Sciatic nerve (tissue), 2 donors: Measurements from ENCODE around the gene CHD3. TPM values are rescaled to one million over a fixed set of nuclear protein-coding genes. Genes with fewer than 3 reads are reported as not detected.

Experiments
- ATAC-seq: fragments of 200-7000 bp; cut with Tn5 transposase; one replicate; pipeline ENCODE4 v1.9.1; 2020; ENCODE audit warnings: mild to moderate bottlenecking, moderate library complexity
- DNase-seq: peaks from one replicate; pipeline ENCODE4 v3.0.0-alpha.2; 2020; ENCODE audit warnings: low spot score
- intact Hi-C: fragments of 100-400 bp; cut with DNase I; formaldehyde crosslinking; loops from one replicate; pipeline ENCODE4 v1.14.2; 2022
- total RNA-seq: library from RNA; stranded (reverse); fragmentation: NEBNext Ultra II Directional; extraction: Animal tissue kit (Norgen Biotek cat#: 25700); gene quantifications from one replicate; pipeline ENCODE4 v1.2.1, GENCODE V29; 2021
- donor health status: DM: no; HTN: no; CAD: no.
- donor health status: DM: no; HTN: no; CAD: no.

Gene CHD3
- total RNA-seq: 138 TPM

DNA sequence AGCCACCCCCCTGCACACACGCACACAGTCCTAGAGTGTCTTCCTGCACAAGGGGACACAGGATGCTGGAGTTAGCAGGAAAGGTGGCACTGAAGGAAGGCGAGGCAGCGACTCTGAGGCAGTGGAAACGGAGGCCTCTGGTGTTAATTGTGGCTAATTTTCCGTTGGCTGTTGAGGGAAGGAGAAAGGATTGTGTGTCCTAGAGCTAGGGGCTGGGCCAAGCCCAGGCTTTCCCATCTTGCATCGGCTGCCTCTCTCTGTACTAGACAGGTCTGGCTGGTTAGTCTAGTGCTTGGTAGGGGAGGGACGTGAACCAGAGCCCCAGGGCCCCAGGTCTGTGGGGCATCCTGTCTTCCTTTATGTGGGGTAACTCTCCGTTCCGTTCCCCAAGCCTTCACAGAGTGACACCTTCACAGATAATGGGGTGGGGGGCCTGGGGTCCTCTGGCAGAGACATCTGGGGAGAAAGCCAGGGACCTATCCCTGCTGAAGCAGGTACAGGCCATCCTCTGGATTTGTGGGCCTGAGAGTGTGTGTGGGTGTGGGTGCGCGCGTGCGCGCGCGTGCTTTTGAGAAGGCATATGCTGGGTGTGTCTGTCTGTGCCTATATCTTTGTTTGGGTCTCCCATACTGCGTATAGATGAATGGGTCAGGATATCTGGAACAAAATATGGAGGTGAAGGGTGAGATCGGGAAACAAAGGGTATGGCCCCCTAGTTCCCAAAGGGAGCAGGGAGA lies at the start of gene CHD3:
Gene CHD3, plus strand, starts transcription at position 606 of the 737 bp plus-strand sequence. CDS start 212 bp downstream, outside the sequence.
- ATAC-seq: peak; percentile 33
- intact Hi-C loops: no loop called here
- DNase-seq: no peak

DNA sequence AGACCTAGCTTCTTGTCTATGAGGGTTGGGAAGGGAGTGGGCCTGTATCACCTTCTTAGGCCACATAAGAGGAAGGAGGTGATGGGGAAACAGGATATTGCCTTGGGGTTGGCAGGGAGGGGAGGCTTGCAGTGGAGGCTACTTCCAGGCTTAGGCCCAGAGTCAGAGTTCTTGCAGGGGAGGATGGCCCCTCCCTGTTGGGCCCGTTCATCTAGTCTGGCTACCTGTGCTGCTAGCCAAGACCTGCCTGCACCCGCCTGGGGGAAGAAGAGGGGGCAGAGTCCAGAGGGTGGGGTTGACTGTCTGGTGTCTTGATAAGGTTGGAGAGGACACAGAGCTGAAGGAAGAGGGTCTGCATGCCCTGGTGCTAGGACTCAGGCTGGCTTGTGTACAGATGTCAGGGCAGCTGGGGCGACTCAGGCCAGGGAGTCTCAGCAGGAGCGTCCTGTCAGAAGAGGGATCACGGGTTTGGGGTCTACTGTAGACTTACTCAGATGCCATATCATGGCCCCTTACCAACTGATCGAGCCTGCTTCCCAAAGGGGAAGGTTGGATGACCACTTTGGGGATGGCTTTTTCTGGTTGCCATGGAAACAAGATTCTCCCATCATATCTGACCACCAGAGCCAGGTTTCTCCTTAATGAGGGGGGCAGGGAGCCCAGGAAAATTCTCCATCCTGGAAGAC lies 49.3 kb upstream of the CHD3 start:
- no peak for ATAC-seq

DNA sequence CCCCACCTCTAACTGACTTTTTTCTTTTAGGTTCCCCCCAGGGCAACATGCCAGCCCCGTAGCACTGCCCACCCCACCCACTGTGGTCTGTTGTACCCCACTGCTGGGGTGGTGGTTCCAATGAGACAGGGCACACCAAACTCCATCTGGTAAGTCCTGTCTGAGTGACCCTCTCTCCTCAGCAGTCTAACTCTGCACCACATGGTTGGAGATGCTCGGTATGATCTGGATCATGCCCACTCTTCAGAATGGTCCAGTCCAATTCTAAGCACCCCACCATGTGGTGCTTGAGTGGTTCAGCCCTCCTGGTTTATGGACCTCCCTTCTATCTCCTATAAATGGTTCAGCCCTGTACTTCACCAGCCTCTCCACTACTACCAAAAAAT lies 48.7 kb upstream of the CHD3 start:
- ATAC-seq (no peak), DNase-seq (no peak)
- intact Hi-C loops: loop anchor here (5.0 kb wide), 1 partner anchor 332 kb away; no protein-coding TSS in a partner anchor

More for the DNA sequence above, 49.3 kb upstream of the CHD3 start:
- DNase-seq: no peak
- intact Hi-C loops: no loop called here

DNA sequence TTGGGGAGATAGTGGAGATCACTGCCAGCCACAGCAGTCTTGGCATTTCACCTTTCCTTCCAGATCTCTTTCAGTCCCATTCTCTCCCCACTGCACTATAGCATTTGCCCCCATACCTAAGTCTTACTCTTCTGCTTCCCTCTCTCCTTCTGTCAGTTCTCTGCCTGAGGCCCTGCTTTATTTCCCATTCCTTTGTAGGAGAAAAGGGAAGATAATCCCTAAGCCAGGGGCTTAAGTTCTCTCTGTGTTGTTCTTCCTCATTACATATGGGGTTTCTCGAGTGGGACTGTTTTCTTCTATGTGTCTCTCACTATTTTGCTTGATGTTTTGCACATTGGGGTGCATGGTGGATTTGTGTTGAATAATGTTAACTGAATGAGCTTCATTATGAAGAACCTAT lies 48.1 kb upstream of the CHD3 start:
- intact Hi-C loops: loop anchor here (5.0 kb wide), 1 partner anchor 332 kb away; no protein-coding TSS in a partner anchor
- no peak for ATAC-seq
- DNase-seq: no peak

DNA sequence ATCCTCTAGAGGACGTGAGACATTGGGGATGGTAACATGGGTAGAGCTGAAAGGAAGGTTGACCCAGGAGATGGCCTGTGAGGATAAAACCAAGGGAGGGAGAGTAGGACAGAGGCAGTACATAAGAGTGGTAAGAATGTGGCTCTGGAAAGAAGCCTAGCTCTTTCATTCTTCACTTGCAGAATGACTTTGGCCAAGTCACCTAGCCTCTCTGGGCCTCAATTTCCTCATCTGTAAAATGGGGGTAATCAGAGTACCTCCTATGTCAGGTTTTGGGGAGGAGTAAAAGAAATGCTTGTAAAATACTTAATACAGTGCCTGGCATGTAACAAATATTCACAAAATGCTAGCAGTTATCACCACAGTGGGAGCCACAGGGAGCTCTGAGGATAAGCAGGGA lies 47.7 kb upstream of the CHD3 start:
- no peak for ATAC-seq
- intact Hi-C loops: loop anchor here (5.0 kb wide), 1 partner anchor 331 kb away; no protein-coding TSS in a partner anchor

DNA sequence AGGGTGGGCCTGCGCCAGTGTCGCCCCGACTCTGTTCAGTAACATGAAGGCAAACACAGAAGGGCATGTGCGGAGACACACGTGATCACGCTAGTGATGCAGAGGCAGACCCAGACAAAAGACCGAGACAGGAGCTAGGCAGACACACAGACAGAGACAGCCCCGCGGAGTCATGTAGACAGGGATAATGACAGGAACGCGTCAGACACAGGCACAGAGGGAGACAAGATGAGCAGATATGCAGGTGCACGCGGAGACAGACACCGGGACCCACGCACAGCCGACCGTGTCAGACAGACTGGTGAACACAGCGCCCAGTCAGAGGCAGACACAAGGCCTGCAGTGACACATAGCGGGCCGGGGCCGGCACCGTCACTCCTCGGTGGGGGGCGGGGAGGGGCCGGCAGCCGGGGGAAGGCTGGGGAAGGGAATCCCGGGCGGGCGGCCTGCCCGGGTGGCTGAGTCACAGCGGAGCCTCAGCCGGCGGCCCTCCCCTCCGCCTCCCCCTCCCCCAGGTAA lies 47.1 kb upstream of the CHD3 start:
- intact Hi-C loops: loop anchor here (5.0 kb wide), 1 partner anchor 331 kb away; no protein-coding TSS in a partner anchor
- peak; percentile 51 for ATAC-seq
- DNase-seq: peak; percentile 91

More for the DNA sequence above, 47.7 kb upstream of the CHD3 start:
- DNase-seq: no peak

DNA sequence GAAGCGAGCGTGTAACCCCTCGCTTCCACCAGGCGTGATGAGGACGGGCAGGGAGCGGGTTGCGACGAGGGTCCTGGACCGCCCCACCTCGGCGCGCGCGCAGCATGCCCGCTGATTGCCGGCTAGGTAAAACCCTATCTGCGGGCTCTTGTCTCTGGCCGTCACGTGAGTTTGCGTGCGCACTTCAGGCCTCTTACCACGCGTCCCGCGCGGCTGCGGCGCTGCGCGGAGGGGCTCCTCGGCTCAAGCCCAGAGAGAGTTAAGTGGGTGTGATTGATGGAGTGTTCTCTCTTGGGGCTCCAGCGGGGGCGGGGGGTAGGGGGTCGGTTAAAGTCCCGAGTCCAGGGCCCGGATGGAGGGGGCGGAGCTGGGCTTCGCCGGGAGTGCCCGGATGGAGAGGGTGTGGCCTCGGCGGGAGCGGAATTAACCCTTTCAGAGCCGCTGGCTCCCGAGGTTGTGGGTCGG lies 46.6 kb upstream of the CHD3 start:
- ATAC-seq (peak; percentile 84), DNase-seq (peak; percentile 96)
- intact Hi-C loops: loop anchor here (5.0 kb wide), 1 partner anchor 330 kb away; no protein-coding TSS in a partner anchor

DNA sequence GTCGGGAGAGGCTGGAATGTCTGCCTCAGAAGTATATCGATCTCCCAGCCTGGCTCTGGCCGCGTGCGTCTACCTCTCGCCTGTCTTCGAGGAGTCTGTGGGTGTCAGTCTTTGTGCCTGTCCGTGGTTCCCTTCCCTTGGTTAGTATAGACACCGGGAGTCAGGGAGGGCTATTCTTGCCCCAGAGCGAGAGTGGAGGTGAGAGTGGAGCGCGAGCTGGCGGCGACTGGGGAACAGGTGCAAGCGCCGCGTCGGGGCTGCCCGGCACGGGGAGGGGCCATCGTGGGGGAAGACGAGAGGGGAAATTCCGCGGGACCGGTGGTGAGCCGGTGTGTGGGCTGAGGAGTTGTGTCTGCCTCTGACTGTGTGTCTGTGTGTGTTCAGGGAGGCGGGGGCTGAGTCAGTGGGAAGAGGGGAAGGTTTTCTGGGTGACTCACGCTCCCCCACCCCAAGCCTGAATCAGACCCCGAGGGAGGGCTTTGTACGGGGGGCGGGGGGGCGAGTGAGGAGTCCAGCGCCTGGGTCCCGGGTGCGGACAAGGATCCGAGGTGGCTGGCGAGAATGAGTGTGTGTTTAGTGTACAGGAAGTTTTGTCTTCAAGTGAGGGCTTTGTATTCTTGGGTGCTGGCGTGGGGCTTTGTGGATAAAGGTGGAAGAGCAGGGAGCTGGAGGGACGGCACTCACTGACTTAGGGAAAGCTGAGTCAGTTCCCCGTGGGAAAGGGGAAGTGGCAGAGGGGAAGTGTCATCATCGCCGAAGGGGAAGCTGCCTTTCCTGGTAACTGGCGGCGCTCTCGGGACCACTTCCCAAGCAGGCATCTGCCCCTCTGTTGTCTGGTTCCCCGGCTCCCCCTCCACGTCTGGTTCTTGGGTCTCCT lies 46.0 kb upstream of the CHD3 start:
- peak; percentile 38 for ATAC-seq
- intact Hi-C loops: loop anchor here (5.0 kb wide), 1 partner anchor 330 kb away; no protein-coding TSS in a partner anchor

DNA sequence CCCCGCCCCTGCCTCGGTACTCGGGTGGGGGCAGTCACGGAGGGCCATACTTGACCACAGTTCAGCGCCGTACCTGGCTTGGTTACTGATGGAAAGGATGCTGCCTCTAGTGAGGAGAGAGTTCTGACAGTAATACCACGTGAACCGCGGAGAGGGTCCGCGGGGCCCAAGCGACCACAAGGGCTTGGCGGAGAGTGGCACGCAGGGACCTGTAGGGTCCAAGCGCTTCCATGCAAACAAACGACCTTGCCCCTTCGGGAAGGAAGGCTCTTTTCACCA lies 45.4 kb upstream of the CHD3 start:
- DNase-seq (no peak), ATAC-seq (no peak)
- intact Hi-C loops: loop anchor here (5.0 kb wide), 1 partner anchor 329 kb away; no protein-coding TSS in a partner anchor

More for the DNA sequence above, 46.0 kb upstream of the CHD3 start:
- DNase-seq: peak; percentile 86

DNA sequence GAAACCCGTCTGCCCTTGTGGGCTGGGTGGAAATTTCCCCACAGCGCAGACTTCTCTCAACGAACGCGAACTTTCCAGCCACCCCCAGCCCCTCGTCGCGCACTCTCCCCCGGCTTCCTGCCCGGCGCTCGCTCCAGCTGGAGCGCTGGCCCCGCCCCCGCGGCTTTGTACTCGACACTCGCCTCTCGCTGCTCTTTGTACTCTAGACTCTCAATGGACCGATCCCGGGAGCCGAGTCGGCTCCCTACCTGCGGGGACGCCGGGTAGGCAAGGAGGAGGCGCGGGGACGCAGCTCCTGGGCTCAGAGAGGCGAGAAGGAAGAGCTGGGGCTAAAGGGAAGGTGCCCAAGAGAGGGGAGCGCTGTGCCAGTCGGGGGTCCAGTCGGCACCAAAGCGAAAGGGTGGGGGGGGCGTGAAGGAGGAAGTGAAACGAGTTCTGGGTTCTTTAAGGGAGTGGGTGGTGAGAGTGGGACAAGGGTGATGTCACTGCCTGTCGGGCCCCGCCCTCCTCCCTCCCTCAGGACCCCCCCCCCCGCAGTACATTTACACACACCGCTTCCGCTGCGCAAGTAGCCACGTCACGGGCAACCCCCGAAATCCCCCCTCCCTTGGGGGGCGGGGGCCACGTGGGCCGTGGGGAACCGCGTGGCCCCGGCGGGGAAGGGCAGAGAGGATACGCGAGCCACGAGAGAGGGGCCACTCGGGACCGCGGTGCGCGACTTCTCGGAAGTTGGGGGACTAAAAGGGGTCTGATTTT lies 44.9 kb upstream of the CHD3 start:
- intact Hi-C loops: loop anchor here (5.0 kb wide), 1 partner anchor 329 kb away; no protein-coding TSS in a partner anchor
- ATAC-seq: peak; percentile 49
- DNase-seq: peak; percentile 89

DNA sequence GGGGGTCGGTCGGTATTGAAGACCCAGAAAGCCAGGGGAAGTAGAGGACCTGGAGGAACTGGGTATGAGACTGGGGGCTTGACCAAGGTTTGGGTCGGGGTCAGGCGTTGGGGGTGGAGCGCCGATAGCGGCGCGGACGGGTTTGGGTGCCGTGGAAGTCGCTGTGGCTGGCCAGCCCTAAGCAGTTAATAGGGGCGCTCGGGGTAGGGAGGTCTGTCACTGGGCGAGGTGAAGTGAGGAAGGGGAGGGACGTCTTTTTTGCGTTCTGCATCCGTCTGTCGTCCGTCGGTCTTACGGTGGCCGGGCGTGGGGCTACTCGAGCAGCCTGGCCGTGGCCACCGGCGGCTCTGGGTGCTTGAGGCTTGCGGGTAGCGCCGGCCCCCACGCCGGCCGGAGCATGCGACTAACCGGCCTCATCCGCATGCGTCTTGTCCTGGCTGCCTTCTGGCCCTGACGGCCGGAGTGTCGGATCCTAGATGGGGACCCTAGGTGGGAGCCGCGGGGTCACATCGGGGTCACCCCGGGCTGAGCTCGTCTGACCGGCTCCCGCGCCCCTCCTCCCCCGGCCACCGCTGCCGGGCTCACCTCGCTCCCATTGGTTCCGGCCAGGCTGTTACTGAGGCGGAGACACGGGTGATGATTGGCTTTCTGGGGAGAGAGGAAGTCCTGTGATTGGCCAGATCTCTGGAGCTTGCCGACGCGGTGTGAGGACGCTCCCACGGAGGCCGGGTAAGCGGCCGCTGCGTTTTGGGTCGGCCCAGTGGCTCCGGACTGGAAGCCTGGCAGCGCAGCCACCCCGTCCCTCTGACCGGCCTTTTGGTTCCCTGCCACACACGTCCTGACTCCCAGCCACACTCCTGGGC lies 44.1 kb upstream of the CHD3 start:
- peak; percentile 81 for ATAC-seq
- peak; percentile 93 for DNase-seq
- intact Hi-C loops: loop anchor here (5.0 kb wide), 1 partner anchor 328 kb away; no protein-coding TSS in a partner anchor

DNA sequence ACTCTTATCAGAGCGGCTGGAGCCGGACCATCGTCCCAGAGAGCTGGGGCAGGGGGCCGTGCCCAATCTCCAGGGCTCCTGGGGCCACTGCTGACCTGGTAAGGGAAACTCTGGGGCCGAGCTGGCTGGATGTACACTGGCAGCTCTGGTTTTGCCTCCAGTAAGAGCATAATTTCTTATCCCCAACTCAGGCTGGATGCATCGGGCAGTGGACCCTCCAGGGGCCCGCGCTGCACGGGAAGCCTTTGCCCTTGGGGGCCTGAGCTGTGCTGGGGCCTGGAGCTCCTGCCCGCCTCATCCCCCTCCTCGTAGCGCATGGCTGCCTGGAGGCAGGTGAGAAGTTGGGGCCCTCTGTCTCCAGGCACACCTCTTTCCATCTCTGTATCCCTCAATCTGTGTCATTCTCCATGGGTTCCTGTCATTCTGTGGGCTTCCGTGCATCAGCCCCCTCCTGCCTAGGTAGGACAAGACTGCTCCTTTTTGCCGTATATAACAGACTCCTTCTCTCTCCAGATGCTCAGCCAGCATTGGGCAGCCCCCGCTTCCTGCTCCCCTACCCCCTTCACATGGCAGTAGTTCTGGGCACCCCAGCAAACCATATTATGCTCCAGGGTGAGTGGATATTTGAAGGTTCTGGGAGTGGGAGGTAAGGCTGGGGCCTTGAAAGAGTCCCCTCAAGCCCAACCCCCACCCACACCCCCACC lies 43.1 kb upstream of the CHD3 start:
- no peak for DNase-seq
- intact Hi-C loops: no loop called here
- no peak for ATAC-seq

DNA sequence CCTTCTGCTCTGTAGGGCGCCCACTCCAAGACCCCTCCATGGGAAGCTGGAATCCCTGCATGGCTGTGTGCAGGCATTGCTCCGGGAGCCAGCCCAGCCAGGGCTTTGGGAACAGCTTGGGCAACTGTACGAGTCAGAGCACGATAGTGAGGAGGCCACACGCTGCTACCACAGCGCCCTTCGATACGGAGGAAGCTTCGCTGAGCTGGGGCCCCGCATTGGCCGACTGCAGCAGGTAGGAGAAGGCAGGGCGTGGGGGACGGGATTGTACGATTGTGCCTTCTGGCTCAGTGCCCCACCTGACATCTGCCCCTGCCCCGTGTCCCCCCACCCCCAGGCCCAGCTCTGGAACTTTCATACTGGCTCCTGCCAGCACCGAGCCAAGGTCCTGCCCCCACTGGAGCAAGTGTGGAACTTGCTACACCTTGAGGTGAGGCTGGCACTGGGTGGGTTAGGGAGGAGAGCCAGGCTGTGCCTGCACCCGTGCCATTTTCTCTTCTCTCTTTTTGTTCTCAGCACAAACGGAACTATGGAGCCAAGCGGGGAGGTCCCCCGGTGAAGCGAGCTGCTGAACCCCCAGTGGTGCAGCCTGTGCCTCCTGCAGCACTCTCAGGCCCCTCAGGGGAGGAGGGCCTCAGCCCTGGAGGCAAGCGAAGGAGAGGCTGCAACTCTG lies 42.4 kb upstream of the CHD3 start:
- intact Hi-C loops: no loop called here
- DNase-seq (no peak), ATAC-seq (no peak)

DNA sequence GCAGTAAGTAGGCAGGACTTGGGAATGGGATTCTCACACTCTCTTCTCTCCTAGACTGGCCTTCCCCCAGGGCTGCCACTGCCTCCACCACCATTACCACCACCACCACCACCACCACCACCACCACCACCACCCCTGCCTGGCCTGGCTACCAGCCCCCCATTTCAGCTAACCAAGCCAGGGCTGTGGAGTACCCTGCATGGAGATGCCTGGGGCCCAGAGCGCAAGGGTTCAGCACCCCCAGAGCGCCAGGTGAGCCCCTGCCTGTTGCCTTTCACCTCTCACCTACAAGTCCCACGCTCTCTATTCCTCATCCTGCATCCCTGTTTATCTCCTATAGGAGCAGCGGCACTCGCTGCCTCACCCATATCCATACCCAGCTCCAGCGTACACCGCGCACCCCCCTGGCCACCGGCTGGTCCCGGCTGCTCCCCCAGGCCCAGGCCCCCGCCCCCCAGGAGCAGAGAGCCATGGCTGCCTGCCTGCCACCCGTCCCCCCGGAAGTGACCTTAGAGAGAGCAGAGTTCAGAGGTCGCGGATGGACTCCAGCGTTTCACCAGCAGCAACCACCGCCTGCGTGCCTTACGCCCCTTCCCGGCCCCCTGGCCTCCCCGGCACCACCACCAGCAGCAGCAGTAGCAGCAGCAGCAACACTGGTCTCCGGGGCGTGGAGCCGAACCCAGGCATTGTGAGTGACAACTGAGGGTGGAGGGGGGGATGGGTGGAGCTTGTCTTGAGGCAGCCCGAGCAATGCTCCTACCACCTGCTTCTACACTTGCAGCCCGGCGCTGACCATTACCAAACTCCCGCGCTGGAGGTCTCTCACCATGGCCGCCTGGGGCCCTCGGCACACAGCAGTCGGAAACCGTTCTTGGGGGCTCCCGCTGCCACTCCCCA lies 41.6 kb upstream of the CHD3 start:
- intact Hi-C loops: no loop called here
- ATAC-seq (no peak), DNase-seq (no peak)

DNA sequence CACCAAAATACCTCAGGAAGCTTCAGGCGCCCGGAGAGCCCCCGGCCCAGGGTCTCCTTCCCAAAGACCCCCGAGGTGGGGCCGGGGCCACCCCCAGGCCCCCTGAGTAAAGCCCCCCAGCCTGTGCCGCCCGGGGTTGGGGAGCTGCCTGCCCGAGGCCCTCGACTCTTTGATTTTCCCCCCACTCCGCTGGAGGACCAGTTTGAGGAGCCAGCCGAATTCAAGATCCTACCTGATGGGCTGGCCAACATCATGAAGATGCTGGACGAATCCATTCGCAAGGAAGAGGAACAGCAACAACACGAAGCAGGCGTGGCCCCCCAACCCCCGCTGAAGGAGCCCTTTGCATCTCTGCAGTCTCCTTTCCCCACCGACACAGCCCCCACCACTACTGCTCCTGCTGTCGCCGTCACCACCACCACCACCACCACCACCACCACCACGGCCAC lies 40.4 kb upstream of the CHD3 start:
- intact Hi-C loops: no loop called here
- ATAC-seq (no peak), DNase-seq (no peak)
